Limb (tissue), 2 donors: ENCODE data around the gene CRAMP1.
"Not testable (repeated sequence)": the region's sequence is repeated elsewhere in the genome, so short reads cannot be mapped to it uniquely, and the experiment has no call there.

Experiments used
- DNase-seq, 2 donors: peaks; one replicate each; pipeline ENCODE4 v3.0.0-alpha.2; 2016; ENCODE audit errors: extremely low spot score in 2 of 2

CRAMP1 gene

DNA sequence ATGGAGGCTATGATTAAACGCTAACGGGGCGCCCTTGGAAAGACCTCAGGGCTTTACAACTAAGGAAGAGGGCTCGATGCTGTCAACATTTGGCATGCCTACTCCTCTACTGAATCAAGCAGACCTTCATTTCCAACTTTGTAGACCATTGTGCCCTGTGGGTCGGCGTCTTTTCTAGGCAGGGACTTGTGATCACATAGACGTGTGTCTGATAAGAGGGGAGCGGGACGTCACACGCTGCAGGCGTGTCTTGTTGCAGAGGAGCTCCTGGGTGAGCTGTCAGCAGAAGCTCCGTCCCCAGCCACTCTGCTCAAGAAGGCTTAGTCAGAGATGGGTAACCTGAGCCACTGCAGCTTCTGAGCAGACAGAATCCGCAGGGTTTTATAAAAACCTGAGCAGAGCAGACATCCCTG, 96.6 kb downstream of the CRAMP1 start:
- DNase-seq: no peak

GRCh38 chr16:1709356-1709755, 97.2 kb downstream of the CRAMP1 start:
- no peak for DNase-seq

DNA sequence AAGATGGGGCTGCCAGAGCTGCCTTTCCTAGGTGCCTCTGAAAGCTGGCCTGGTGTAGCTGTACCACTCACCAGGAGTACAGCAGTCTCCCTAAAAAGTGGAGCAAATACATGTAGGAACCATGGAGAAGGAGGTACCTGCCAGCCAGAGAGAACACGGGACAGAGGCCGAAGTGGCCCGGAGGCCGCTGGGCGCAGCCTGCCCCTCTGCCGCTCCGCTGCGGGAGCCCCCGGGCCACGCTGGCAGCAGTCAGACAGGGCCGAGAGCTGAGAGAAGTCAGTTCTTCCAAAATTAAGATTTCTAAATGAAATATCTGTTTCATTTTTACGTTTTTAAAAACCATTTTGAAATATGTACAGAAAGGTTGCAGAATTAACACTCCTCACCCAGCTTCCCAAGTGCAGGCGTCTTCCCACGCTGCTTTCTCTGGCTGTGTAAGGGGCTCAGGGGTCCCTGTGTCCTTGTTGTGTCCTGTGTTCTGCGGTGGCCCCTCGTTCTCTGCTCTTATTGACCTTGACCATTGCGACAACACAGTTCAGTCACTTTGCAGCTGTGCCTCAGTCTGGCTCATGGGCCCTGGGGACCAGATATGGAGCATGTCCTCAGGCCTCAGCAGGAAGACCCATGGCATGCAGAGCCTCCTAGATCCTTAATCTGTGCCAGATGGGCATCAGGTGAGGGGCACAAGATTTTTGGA, 98.8 kb downstream of the CRAMP1 start:
- no peak for DNase-seq

DNA sequence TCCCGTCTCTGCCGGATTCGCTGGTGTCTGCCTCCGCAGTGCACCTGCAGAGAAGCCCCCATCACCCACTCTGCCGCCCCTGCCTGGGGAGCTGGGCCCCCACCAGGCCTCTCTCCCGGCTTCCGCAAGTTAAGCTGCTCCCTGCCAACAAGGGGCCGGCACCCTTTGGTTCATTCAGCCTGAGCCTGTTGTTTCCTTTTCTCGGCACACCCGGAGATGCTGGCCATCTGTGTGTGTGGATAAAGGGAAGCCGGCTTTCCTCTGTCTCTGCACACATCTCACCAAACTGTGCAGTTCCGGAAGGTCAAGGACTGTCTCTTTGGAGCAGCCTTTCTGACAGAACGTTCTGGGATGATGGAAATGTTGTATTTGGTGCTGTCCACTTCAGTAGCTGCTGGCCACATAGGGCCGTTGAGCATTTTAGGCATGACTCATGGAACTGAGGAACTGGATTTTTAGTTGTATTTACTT, 100.7 kb downstream of the CRAMP1 start:
- DNase-seq: no peak

- DNase-seq: no peak
Measured at GRCh38 chr16:1713331-1713730, 101.2 kb downstream of the CRAMP1 start.

GRCh38 chr16:1713933-1714332, 101.8 kb downstream of the CRAMP1 start:
- no peak for DNase-seq

- no peak for DNase-seq
Measured at GRCh38 chr16:1715220-1715619, 103.1 kb downstream of the CRAMP1 start.

DNA sequence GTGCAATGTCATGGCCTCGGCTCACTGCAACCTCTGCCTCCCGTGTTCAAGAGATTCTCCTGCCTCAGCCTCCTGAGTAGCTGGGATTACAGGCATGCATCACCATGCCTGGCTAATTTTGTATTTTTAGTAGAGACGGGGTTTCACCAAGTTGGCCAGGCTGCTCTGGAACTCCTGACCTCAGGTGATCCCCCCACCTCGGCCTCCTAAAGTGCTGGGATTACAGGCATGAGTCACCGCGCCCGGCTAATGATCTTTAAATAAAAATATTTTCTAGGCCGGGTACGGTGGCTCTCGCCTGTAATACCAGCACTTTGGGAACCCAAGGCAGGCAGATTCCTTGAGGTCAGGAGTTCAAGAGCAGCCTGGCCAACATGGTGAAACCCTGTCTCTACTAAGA, 106.1 kb downstream of the CRAMP1 start:
- DNase-seq: not testable (repeated sequence)

DNA sequence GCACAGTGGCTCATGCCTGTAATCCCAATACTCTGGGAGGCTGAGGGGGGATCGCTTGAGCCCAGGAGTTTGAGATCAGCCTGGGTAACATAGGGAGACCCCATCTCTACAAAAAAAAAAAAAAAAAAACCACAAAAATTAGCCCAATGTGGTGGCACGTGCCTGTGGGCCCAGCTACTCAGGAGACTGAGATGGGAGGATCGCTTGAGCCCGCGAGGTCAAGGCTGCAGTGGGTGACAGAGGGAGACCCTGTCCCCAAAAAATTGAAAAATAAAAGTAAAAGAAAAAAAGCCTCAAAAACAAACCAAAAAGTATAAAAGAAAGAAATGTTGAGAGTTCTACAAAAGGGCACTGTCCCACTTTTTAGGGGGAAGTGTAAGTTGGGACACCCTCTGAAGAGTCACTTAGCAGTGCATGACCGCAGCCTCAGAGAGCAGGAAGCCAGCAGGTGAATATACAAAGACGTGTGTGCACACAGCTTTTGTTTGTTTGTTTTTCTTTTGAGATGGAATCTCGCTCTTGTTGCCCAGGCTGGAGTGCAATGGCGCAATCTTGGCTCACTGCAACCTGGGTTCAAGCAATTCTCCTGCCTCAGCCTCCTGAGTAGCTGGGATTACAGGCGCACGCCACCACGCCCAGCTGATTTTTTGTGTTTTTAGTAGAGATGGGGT, 107.5 kb downstream of the CRAMP1 start:
- DNase-seq: not testable (repeated sequence)

GRCh38 chr16:1721372-1721771, 109.2 kb downstream of the CRAMP1 start:
- no peak for DNase-seq

DNA sequence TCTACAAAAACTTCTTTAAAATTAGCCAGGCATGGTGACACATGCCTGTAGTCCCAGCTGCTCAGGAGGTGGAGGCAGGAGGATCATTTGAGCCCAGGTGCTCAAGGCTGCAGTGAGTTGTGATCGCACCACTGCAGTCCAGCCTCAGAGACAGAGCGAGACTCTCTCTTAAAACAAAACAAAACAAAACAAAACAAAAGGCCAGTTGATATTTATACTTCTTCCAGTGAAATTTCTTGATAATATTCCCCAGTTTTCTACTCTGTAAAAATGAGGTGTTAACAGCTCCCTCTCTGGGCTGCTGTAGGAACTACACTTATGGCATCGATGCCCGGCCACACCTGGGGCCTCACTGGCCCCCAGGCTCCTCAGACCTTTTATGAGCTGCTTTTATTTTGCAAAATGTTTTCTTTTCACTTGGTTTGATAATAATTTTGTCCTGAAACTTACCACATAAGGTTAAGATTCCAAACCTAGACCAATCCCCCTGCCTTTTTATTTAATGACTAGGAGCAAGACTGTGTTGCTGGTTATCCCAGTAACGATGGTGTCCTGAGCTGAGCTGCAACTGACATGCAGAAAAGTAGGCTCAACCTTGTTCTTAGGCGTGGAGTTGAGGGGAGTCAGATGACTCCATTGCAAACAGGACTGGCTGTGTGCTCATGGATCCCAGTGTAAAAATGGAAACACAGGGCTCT, 111.4 kb downstream of the CRAMP1 start:
- DNase-seq: no peak

- DNase-seq: no peak
Measured at GRCh38 chr16:1724491-1724890, 112.3 kb downstream of the CRAMP1 start.

DNA sequence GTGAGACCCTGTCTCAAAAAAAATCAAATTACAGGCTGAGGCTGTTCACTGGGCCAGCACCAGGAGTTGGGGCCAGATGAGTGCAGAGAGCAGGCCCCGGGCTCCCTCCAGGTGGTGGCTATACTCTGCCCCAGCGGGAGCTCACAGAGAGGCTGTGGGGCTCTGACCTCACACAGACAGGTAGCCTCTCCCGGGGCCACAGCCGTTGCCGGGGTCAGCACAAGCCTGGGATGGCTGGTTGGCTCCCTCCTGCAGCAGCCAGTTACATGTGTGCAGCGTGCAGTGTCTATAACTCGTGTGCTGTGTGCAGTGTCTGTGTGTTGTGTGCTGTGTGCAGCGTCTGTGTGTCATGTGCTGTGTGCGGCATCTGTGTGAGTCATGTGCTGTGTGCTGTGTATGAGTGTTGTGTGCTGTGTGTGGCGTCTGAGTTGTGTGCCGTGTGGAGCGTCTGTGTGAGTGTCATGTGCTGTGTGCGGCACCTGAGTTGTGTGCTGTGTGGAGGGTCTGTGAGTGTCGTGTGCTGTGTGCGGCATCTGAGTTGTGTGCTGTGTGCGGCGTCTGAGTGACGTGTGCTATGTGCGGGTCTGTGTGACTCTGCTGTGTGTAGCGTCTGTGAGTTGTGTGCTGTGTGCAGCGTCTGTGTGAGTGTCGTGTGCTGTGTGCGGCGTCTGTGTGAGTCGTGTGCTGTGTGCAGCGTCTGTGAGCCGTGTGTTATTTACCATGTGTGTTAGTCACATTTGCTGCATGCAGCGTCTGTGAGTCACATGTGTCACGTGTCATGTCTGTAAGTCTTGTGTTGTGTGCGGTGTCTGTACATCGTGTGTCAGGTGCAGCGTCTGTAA, 114.7 kb downstream of the CRAMP1 start:
- no peak for DNase-seq
